Dedifferentiated amniotic fluid mesenchymal stem cell (primary cell): ENCODE data around the gene KDM5C.

ENCODE experiments used
- DNase-seq: peaks from one replicate; pipeline ENCODE4 v3.0.0-alpha.2; 2016; ENCODE audit errors: extremely low spot score

The KDM5C gene

GRCh38 chrX:53224860-53225797, at the start of gene KDM5C:
Gene KDM5C, minus strand, starts transcription at chrX:53225207. Its CDS starts 318 bp downstream, at chrX:53224889.
- peak; percentile 96 for DNase-seq

GRCh38 chrX:53272808-53273337, 47.9 kb upstream of the KDM5C start:
- no peak for DNase-seq

- DNase-seq, result no peak
These were observed 44.6 kb upstream of the KDM5C start for GRCh38 chrX:53269536-53270107.

- no peak for DNase-seq
These were observed 43.2 kb upstream of the KDM5C start for GRCh38 chrX:53268173-53268572.

- no peak for DNase-seq
These were observed 41.9 kb upstream of the KDM5C start for GRCh38 chrX:53266914-53267313.

- peak; percentile 77 for DNase-seq
These were observed 41.0 kb upstream of the KDM5C start for GRCh38 chrX:53265771-53266574.

GRCh38 chrX:53263597-53264094, 38.6 kb upstream of the KDM5C start:
- no peak for DNase-seq

GRCh38 chrX:53262918-53263394, 37.9 kb upstream of the KDM5C start:
- no peak for DNase-seq

- DNase-seq, result no peak
These were observed 37.3 kb upstream of the KDM5C start for GRCh38 chrX:53262189-53262917.

GRCh38 chrX:53261355-53261972, 36.5 kb upstream of the KDM5C start:
- DNase-seq, result no peak

GRCh38 chrX:53260836-53261235, 35.8 kb upstream of the KDM5C start:
- DNase-seq, result no peak

- no peak for DNase-seq
These were observed 32.8 kb upstream of the KDM5C start for GRCh38 chrX:53257670-53258423.

- no peak for DNase-seq
These were observed 32.2 kb upstream of the KDM5C start for GRCh38 chrX:53257166-53257565.

GRCh38 chrX:53256446-53257041, 31.5 kb upstream of the KDM5C start:
- no peak for DNase-seq

- DNase-seq, result no peak
These were observed 30.8 kb upstream of the KDM5C start for GRCh38 chrX:53255738-53256191.

GRCh38 chrX:53254570-53255461, 29.8 kb upstream of the KDM5C start:
- DNase-seq, result no peak

- DNase-seq, result peak; percentile 20
These were observed 28.4 kb upstream of the KDM5C start for GRCh38 chrX:53253293-53254020.

- DNase-seq, result no peak
These were observed 26.3 kb upstream of the KDM5C start for GRCh38 chrX:53251307-53251706.
